IMR-90 (cell line): ENCODE results near the gene CCDC102B. TPM values are rescaled to one million over a fixed set of nuclear protein-coding genes. Genes with fewer than 3 reads are reported as not detected.

Experiments used
- ATAC-seq: fragments of 200-7000 bp; cut with Tn5 transposase; 2 replicates; pipeline ENCODE4 v1.9.1; 2020; ENCODE audit warnings: low read depth, mild to moderate bottlenecking, moderate library complexity
- BruUV-seq: library from RNA; stranded (reverse); fragments of 400-500 nt; replicated peaks from 2 replicates; lab custom pipeline; 2021; lab: Mats Ljungman, UMichigan
- CTCF ChIA-PET: fragments of 300-600 bp; formaldehyde crosslinking; extraction: SDS; loops from one replicate; lab custom pipeline; 2021; ENCODE audit warnings: antibody characterized with exemption; lab: Yijun Ruan, JAX
- POLR2A ChIA-PET: fragments of 300-600 bp; sonication (Branson Sonifier 250); formaldehyde crosslinking; loops from one replicate; lab custom pipeline; 2022; ENCODE audit warnings: antibody characterized with exemption; ENCODE audit not compliant: unreplicated experiment; lab: Charles Lee
- DNase-seq: peaks from one replicate; pipeline ENCODE4 v3.0.0; 2013
- H2AFZ ChIP-seq: replicated peaks from 2 replicates; pipeline ENCODE3; 2013; ENCODE audit warnings: low read length, mild to moderate bottlenecking; ENCODE audit not compliant: poor library complexity
- H2AK5ac ChIP-seq: 2 replicates; pipeline ENCODE4 v1.6.1; 2013; ENCODE audit warnings: low read depth, low read length, inconsistent platforms
- H2AK9ac ChIP-seq: replicated peaks from 2 replicates; pipeline ENCODE3; 2013; ENCODE audit warnings: mild to moderate bottlenecking, low read depth, low read length, moderate library complexity; ENCODE audit not compliant: poor library complexity
- H2BK120ac ChIP-seq: 2 replicates; pipeline ENCODE4 v1.6.1; 2013; ENCODE audit warnings: low read depth, low read length, inconsistent platforms
- H2BK15ac ChIP-seq: 3 replicates; pipeline ENCODE4 v1.6.1; 2013; ENCODE audit warnings: low read depth, low read length, inconsistent platforms
- H2BK20ac ChIP-seq: 2 replicates; pipeline ENCODE4 v1.6.1; 2013; ENCODE audit warnings: low read depth, mild to moderate bottlenecking, inconsistent platforms, low read length, moderate library complexity
- H2BK5ac ChIP-seq: 2 replicates; pipeline ENCODE4 v1.6.1; 2013; ENCODE audit warnings: mild to moderate bottlenecking, low read depth, low read length, inconsistent platforms; ENCODE audit not compliant: poor library complexity, severe bottlenecking
- H3K14ac ChIP-seq: replicated peaks from 2 replicates; pipeline ENCODE4 v1.6.1; 2013; ENCODE audit warnings: low read depth, low read length, inconsistent platforms
- H3K18ac ChIP-seq: 2 replicates; pipeline ENCODE4 v1.6.1; 2013; ENCODE audit warnings: low read depth, low read length, control low read depth
- H3K23ac ChIP-seq: 2 replicates; pipeline ENCODE4 v1.6.1; 2013; ENCODE audit warnings: low read depth, low read length, inconsistent platforms
- H3K27ac ChIP-seq: 2 replicates; pipeline ENCODE4 v1.5.1; 2013; ENCODE audit warnings: mild to moderate bottlenecking, control low read depth, low read length; ENCODE audit not compliant: insufficient read depth
- H3K27me3 ChIP-seq: 2 replicates; pipeline ENCODE4 v1.6.1; 2013; ENCODE audit warnings: low read length; ENCODE audit not compliant: control insufficient read depth, insufficient read depth
- H3K36me3 ChIP-seq: 2 replicates; pipeline ENCODE4 v1.6.1; 2013; ENCODE audit warnings: low read length, mixed read lengths; ENCODE audit not compliant: control insufficient read depth, insufficient read depth
- H3K4ac ChIP-seq: 2 replicates; pipeline ENCODE4 v1.6.1; 2013; ENCODE audit warnings: low read depth, low read length, inconsistent platforms
- H3K4me1 ChIP-seq: 2 replicates; pipeline ENCODE4 v1.6.1; 2013; ENCODE audit warnings: low read length, mixed read lengths; ENCODE audit not compliant: control insufficient read depth, insufficient read depth
- H3K4me2 ChIP-seq: 2 replicates; pipeline ENCODE4 v1.6.1; 2013; ENCODE audit warnings: low read depth, mild to moderate bottlenecking, control low read depth, low read length, moderate library complexity
- H3K4me3 ChIP-seq: 2 replicates; pipeline ENCODE4 v1.5.1; 2013; ENCODE audit warnings: low read depth, mild to moderate bottlenecking, control low read depth, low read length, moderate library complexity; ENCODE audit not compliant: insufficient read depth
- H3K56ac ChIP-seq: 2 replicates; pipeline ENCODE4 v1.6.1; 2013; ENCODE audit warnings: low read length, inconsistent platforms; ENCODE audit not compliant: insufficient read depth; ENCODE audit errors: extremely low read depth
- H3K79me1 ChIP-seq, 2 experiments: 2 replicates each; pipeline ENCODE4 v1.6.1; 2013; ENCODE audit warnings: low read length in 2 of 2, inconsistent platforms in 1 of 2, low read depth in 1 of 2
- H3K9ac ChIP-seq: 2 replicates; pipeline ENCODE4 v1.6.1; 2013; ENCODE audit warnings: low read depth, low read length, control low read depth
- H3K9me1 ChIP-seq: 2 replicates; pipeline ENCODE4 v1.6.1; 2013; ENCODE audit warnings: low read length, inconsistent platforms; ENCODE audit not compliant: insufficient read depth
- H3K9me3 ChIP-seq: 2 replicates; pipeline ENCODE4 v1.6.1; 2013; ENCODE audit warnings: low read length; ENCODE audit not compliant: control insufficient read depth, insufficient read depth
- H4K20me1 ChIP-seq: 2 replicates; pipeline ENCODE4 v1.6.1; 2013; ENCODE audit warnings: low read length, inconsistent platforms; ENCODE audit not compliant: insufficient read depth
- H4K5ac ChIP-seq: 2 replicates; pipeline ENCODE4 v1.6.1; 2013; ENCODE audit warnings: mild to moderate bottlenecking, low read depth, low read length, control low read depth
- H4K8ac ChIP-seq, 2 experiments: 2 replicates each; pipeline ENCODE4 v1.6.1; 2013; ENCODE audit warnings: low read depth in 2 of 2, low read length in 2 of 2, control low read depth in 1 of 2, inconsistent platforms in 1 of 2
- H4K91ac ChIP-seq: 2 replicates; pipeline ENCODE4 v1.6.1; 2013; ENCODE audit warnings: low read depth, low read length, inconsistent platforms; ENCODE audit not compliant: insufficient read depth
- CHD1 ChIP-seq: IDR thresholded peaks from 2 replicates; pipeline ENCODE4 v1.6.1; 2012; ENCODE audit warnings: low read depth, low read length, improper control_type of control experiment
- CTCF ChIP-seq: conservative IDR thresholded peaks from 2 replicates; pipeline ENCODE4 v1.5.1; 2012; ENCODE audit warnings: mild to moderate bottlenecking, low read depth, low read length, improper control_type of control experiment
- ELK1 ChIP-seq: fragments of 150-350 bp; IDR thresholded peaks from 2 replicates; pipeline ENCODE4 v1.6.1; 2016; ENCODE audit warnings: low read depth, mild to moderate bottlenecking, low read length, moderate library complexity, borderline replicate concordance
- MAFK ChIP-seq: IDR thresholded peaks from 2 replicates; pipeline ENCODE4 v1.6.1; 2012; ENCODE audit warnings: low read depth, low read length, improper control_type of control experiment
- NFE2L2 ChIP-seq: fragments of 150-350 bp; IDR thresholded peaks from 2 replicates; pipeline ENCODE4 v1.6.1; 2016; ENCODE audit warnings: low read depth, mild to moderate bottlenecking, low read length
- RAD21 ChIP-seq: IDR thresholded peaks from 2 replicates; pipeline ENCODE4 v1.6.1; 2012; ENCODE audit warnings: low read length, improper control_type of control experiment
- WGBS, 2 experiments: methylation state at CpG; one replicate each; pipeline versions ENCODE4 v1.1.5 to v1.1.7; 2013; ENCODE audit warnings: missing lambda C conversion rate in 2 of 2; ENCODE audit not compliant: insufficient read length in 1 of 2; ENCODE audit errors: extremely low coverage in 2 of 2; 5-methylcytosine and 5-hydroxymethylcytosine counted together
- dilution Hi-C: fragments of 300-500 bp; cut with HindIII; formaldehyde crosslinking; loops from one replicate; pipeline ENCODE4 v1.14.3; 2018; ENCODE audit warnings: low sequenced_read_pairs; ENCODE audit not compliant: unreplicated experiment
- in situ Hi-C: fragments of 300-500 bp; cut with MboI; formaldehyde crosslinking; loops from 3 replicates; pipeline ENCODE4 v1.14.3; 2019; ENCODE audit warnings: low sequenced_read_pairs, inconsistent platforms, mixed read lengths
- intact Hi-C: fragments of 100-400 bp; cut with micrococcal nuclease; formaldehyde crosslinking; loops from 2 replicates; pipeline ENCODE4 v1.10.0; 2022
- polyA plus RNA-seq, 3 experiments: library from polyadenylated mRNA; depleted of rRNA; stranded (reverse); fragments of >200 nt; gene quantifications; 2 replicates each; pipeline ENCODE4 v1.2.3, GENCODE V29; 2012; ENCODE audit warnings: low replicate concordance in 1 of 3
- total RNA-seq: library from RNA; depleted of rRNA; stranded (reverse); fragments of >200 nt; gene quantifications from 2 replicates; pipeline ENCODE4 v1.2.3, GENCODE V29; 2012
- TF ChIP-seq, protein P1 (sequence below): fragments of 150-350 bp; IDR thresholded peaks from 2 replicates; pipeline ENCODE4 v1.6.1; 2017; ENCODE audit warnings: mild to moderate bottlenecking, antibody characterized with exemption, low read length, low read depth

The CCDC102B gene
- total and polyA plus RNA-seq, 2 of the 4 experiments (the other 2 are of a cell fraction) = 0.54 to 1.4 TPM

DNA sequence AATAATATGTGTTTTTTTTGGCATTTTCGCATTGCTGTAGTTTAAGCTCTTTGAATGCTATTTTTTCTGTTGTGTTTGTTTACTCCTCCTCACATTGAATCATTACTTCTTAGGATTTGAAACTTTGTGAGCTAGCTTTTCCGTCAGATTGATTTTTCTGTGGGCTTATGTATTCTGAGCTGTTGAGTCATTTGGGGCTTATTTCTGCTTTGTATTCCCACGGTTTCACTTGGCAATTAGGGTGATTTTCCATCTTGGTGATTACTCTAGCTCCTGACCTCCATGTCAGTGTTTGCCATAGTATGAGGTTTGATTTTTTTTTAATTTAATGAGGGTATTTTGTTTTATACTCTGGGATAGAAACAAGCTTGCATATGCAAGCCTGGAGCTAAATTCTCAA, 200.0 kb downstream of the CCDC102B start:
- dilution Hi-C loops (no loop called here), in situ Hi-C loops (no loop called here), intact Hi-C loops (no loop called here)
- H2AFZ ChIP-seq = no peak overlapping the region
- H2BK20ac ChIP-seq = no peak overlapping the region
- H2BK5ac ChIP-seq = no peak overlapping the region
- H2BK15ac ChIP-seq = no peak overlapping the region
- H4K8ac ChIP-seq = no peak overlapping the region
- H4K5ac ChIP-seq = no peak overlapping the region
- H4K91ac ChIP-seq = no peak overlapping the region
- no peaks in the 10 kb centered on the region for H3K36me3 ChIP-seq
- H2AK5ac ChIP-seq = no peak overlapping the region
- H3K79me1 ChIP-seq = no peaks in the 10 kb centered on the region
- WGBS, 2 experiments = no CpG with 5 or more reads among the region's 3 CpGs
- BruUV-seq = no TSS peak
- no peak overlapping the region for H3K56ac ChIP-seq
- no peaks in the 10 kb centered on the region for H3K27me3 ChIP-seq
- H3K4me3 ChIP-seq = no peak overlapping the region
- no peak overlapping the region for H3K18ac ChIP-seq
- H4K20me1 ChIP-seq = no peaks in the 10 kb centered on the region
- TF ChIP-seq CTCF (no peak), RAD21 (no peak), ELK1 (no peak), NFE2L2 (no peak), MAFK (no peak), CHD1 (no peak)
- TF ChIP-seq, protein P1, sequence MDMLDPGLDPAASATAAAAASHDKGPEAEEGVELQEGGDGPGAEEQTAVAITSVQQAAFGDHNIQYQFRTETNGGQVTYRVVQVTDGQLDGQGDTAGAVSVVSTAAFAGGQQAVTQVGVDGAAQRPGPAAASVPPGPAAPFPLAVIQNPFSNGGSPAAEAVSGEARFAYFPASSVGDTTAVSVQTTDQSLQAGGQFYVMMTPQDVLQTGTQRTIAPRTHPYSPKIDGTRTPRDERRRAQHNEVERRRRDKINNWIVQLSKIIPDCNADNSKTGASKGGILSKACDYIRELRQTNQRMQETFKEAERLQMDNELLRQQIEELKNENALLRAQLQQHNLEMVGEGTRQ = no peak
- H3K9me3 ChIP-seq = no peaks in the 10 kb centered on the region
- no peak overlapping the region for H2BK120ac ChIP-seq
- no peak for DNase-seq
- H3K4me2 ChIP-seq = no peak overlapping the region
- no peak overlapping the region for H3K23ac ChIP-seq
- H3K27ac ChIP-seq = no peak overlapping the region
- POLR2A ChIA-PET = no interaction called here
- H3K4me1 ChIP-seq = no peaks in the 10 kb centered on the region
- no peak overlapping the region for H2AK9ac ChIP-seq
- CTCF ChIA-PET = interaction anchor here (0.6 to 1.2 kb wide), 2 partner anchors 8 to 10 kb away, joined by 4 read pairs; no protein-coding TSS in a partner anchor
- H3K9ac ChIP-seq = no peak overlapping the region
- H3K4ac ChIP-seq = no peak overlapping the region
- H3K14ac ChIP-seq = no peak overlapping the region
- ATAC-seq = no peak
- no peaks in the 10 kb centered on the region for H3K9me1 ChIP-seq
